Mesenteric fat pad (tissue), 1 donor: ENCODE results near the gene SNX21. TPM values are rescaled to one million over a fixed set of nuclear protein-coding genes. Genes with fewer than 3 reads are reported as not detected.
"Not testable (repeated sequence)": the region's sequence is repeated elsewhere in the genome, so short reads cannot be mapped to it uniquely, and the experiment has no call there.

Experiments
- DNase-seq: peaks from one replicate; pipeline ENCODE4 v3.0.0-alpha.2; 2020; ENCODE audit warnings: low spot score
- total RNA-seq: library from RNA; stranded (reverse); fragmentation: NEBNext Ultra II Directional; extraction: Animal tissue kit (Norgen Biotek cat#: 25700); gene quantifications from one replicate; pipeline ENCODE4 v1.2.1, GENCODE V29; 2021
- donor health status: DM: yes; HTN: yes; CAD: no.

The SNX21 gene
- total RNA-seq, 1 donor from 2014 or later, result 46.7 TPM

DNA sequence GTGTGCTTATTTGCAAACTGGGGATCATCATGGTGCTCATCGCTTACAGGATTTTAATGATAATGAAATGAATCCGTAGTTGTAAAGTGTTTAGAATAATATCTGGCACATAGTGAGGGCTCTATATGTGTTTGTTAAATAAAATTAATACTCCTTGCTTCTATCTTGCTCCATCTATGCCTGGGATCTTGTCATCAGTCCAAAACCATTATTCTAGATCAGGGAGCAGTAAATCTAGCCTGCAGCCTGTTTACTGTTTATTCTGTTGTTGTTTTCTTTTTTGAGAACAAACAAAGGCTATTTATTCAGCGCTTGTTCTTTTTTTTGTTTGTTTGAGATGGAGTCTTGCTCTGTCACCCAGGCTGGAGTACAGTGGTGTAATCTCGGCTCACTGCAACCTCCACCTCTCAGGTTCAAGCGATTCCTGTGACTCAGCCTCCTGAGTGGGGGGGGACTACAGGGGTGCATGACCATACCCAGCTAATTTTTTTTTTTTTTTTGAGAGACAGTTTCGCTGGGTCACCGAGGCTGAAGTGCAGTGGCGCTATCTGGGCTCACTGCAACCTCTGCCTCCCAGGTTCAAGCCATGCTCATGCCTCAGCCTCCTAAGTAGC is 15.5 kb downstream of the SNX21 start:
- DNase-seq, result no peak

DNA sequence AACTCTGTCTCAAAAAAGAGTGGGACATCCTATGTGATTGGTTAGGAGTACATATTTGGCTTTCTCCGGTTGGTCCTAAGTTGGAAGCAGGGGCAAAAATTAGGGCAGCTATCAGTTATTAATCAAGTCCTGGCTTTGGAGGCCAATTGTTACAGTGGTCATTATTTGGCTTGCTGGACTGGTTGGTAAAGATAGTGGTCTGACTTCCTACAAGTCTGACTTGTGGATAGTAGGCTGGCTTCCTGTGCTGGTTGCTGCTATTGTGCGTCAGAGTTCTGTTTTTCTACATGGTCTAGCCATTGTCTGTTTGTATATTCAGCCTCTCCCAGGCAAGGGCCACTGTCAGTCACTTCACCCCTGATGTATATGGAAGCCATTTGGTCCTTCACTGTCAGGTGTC is 16.6 kb downstream of the SNX21 start:
- no peak for DNase-seq

DNA sequence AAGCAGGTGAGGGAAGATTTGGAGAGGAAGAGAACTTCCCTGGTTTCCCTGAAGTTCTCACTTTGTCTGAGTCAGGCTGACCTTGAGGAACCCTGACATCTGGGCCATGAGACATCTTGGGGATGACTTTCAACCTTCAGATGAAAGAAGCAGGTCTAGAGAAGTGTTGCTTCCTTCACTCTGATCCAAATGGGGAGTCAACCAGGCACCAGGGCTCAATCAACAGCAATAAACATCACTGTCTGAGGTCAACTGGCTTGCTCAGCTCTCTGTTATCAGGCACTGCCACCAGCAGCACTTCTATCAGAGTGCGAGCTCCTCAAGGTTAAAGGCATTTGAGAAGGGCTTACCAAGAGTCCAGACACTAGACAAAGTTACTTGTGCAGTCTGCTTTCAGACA is 17.3 kb downstream of the SNX21 start:
- DNase-seq, result no peak

DNA sequence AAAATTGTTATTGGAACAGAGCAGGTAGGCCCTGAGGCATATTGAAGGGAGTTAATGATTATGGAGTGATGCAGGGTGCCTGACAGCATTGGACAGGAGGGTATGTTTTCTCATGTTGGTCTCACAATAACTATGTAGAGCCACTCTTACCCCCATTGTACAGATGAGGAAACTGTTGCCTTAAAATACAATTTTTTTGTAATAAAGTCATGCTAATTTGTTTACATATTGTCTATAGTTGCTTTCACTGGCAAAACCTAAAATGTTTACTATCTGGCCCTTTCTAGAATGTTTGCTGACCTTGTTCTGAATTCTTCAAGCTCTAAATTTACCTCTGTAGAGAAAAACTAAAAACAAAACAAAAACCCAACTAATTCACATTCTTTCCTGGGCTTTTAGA is 17.9 kb downstream of the SNX21 start:
- no peak for DNase-seq

DNA sequence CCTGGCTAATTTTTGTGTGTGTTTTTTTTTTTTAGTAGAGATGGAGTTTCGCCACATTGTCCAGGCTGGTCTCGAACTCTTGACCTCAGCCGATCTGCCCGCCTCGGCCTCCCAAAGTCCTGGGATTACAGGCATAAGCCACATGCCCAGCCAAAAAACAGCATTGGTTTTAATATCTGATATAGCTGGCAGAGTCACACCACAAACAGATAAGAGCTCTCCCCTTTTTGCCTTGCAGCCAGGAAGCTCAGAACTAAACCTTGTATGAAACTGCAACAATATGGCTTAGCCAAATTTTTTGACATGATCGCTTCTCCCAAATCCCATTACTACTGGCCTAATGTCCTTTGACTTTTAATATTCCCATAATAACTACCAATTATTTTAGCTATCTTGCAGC is 18.7 kb downstream of the SNX21 start:
- no peak for DNase-seq

DNA sequence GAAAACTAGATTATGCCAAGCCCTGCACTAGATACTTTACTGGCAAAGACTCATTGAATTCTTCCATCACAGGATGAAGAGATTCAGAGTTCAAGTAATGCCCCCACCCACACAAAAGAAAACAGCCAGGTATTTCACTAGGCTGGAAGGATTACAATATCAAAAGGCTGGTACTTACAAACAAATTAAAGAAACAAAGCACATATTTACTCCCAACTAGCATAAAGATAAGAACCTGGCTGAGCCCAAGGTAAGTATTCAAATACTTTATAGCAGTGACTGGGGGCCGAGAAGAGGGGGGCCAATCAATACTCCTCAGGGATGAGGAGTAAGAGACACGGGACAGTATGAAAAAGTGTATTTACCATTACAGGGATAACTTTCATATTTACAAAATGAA is 19.9 kb downstream of the SNX21 start:
- no peak for DNase-seq

DNA sequence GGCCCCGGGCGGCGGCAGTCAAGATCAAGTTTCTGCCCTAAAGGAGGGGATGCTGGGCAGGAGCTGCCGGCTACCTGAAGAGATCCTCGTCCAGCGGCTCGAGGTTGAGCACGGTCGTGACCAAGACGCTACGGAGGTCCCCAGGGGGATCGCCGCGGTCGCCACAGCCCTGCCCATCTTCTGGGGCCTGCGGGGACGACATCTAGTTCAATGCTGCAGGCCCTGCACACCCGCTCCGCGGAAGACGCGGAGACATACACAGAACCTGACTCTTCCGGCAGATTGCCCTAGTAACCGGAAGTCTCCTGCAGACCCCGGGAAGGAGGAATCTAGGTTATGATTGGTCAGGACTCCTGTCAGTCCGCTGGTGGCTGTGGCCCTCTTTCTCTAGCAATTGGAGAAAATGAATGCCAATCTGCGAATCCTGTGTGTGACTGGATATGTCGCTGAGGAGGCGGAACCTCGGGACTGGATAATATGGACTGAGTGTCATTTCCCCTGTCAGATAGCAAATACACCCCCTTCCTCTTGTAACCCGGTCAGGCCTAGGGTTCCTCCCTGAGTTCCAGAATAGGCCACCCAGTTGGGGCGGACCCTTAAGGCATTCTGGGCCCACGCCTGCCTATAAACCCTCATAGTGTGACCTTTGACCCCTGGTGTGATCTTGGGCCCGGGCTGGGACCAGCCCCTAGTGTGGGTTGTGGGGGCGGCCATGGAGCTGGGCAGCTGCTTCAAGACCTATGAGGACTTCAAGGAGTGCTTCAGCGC is 23.7 kb downstream of the SNX21 start, which contains the start of the genes ACOT8 and ZSWIM3:
ACOT8 (minus strand) TSS at position 279 of the 768 bp plus-strand sequence; CDS start at position 202, 77 bp downstream.
ZSWIM3 (plus strand) TSS at position 501 of the 768 bp plus-strand sequence; CDS start at position 713, 212 bp downstream.
- peak; percentile 93 for DNase-seq

DNA sequence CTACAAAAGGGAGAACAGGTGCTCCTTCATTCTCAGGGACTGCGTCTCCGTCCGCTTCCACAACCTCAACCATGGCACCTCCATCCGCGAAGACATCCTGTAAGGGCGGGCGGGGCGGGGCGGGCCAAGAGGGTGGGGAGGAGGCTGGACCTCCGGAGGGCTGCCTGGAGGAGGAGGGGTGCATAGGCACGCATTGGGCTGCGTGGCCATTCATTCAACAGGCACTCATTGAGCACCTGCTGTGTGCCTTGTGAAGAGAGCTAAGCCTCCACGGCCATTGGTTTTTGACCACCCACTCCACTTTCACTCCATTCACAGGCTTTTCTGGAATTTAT is 24.2 kb downstream of the SNX21 start:
- no peak for DNase-seq

DNA sequence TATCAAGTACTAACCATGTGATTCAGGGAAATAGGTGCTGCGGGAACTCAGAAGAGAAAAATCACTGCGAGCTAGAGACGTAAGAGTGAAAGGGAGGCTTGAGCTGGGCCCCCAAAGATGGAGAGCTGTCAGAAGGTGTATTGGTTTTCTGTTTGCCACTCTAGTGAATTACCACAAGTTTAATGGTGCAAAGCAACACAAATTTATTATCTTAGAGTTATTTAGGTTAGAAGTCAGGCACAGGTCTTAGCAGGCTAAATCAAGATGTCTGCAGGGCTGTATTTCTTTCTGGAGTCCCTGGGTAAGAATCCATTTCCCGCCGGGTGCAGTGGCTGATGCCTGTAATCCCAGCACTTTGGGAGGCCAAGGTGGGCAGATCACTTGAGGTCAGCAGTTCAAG is 26.3 kb downstream of the SNX21 start:
- DNase-seq, result no peak

DNA sequence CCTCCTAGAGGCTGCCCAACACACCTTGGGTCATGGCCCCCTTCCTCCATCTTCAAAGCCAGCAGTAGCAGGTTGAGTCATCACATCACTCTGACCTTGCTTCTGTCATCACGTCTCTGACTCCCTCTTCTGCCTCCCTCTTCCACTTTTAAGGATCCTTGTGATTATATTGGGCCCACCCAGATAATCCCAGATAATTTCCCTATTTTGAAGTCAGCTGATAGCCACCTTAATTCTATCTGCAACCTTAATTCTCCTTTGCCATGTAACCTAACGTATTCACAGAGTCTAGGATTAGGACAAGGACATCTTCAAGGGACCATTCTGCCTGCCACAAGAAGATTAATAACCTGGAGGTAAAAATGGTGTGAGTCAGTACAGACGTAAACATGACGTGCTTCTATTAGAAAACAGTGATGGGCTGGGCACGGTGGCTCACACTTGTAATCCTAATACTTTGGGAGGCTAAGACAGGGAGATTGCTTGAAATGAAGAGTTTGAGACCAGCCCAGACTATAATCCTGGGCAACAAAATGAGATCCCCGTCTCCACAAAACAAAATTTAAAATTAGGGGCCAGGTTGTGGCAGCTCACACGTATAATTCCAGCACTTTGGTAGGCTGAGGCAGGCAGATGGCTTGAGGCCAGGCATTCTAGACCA is 27.1 kb downstream of the SNX21 start:
- no peak for DNase-seq

DNA sequence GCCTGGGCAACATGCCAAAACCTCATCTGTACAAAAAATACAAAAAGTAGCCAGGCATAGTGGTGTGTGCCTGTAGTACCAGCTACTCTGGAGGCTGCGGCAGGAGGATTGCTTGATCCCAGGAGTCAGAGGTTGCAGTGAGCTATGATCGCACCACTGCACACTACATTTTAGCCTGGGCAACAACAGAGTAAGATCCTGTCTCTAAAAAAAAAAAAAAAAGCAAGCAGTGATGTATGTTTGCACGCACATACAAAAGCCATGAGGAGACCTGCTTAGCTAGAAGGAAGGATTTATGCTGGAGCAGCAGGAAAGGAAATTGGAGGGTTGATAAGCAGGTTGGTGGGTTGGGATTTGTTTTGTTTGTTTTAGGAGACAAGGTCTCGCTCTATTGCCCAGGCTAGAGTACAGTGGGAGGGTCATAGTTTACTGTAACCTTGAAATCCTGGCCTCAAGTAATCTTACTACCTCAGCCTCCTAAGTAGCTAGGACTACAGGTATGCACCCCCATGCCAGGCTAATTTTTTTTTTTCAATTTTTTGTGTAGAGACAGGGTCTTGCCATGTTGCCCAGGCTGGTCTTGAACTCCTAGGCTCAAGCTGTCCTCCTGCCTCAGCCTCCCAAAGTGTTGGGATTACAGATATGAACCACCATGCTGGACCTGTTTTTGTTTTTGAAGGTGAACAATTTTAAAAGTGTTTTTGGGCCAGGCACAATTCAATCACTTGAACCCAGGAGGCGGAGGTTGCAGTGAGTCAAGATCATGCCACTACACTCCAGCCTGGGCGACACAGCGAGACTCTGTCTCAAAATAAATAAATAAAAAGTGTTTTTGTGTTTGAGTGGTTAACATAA is 27.8 kb downstream of the SNX21 start:
- no peak for DNase-seq

DNA sequence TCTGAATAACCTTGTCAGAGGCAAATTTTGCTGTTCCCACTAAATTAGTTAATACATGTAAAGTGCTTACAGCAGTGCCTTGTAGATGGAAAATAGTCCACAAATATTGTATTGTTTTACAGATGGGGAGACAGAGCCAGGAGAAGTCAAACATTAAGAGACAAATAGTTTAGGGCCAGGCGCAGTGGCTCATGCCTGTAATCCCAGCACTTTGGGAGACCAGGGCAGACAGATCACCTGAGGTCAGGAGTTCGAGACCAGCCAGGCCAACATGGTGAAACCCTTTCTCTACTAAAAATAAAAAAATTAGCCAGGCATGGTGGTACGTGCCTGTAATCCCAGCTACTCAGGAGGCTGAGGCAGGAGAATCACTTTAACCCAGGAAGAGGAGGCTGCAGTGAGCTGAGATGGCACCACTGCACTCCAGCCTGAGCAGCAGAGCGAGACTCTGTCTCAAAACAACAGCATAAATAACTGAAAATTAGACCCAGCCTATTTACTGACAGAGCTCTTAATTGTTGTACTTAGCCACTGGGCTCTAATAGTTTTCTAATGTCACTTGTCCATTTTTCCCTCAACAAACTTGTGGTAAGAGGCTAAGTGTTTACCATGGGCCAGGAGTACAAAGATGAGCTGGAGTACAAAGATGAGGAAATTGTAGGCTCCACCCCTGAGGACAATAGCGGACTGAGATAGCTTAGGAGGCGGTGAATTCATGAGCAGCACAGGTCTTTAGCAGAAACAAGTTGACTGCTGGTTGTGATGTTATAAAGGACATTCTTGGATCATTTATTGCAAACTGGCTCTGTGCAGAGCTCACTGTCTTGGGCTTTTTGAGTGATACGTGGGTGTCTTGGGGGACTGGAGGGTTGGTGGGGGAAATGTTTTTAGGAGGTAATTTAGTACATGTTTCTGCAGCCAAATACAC is 30.2 kb downstream of the SNX21 start:
- no peak for DNase-seq

DNA sequence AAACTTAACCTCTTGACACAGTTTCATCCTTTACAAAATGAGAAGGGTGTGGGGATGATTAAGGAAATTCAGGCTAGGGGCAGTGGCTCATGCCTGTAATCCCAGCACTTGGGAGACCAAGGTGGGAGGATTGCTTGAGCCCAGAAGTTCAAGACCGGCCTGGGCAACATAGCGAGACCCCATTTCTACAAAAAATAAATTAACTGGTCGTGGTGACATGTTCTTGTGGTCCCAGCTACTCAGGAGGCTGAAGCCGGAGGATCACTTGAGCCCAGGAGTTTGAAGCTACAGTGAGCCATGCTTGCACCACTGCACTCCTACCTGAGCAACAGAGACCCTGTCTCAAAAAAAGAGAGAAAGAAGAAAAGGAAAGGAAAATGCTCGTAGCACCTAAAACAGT is 32.9 kb downstream of the SNX21 start:
- DNase-seq, result no peak

DNA sequence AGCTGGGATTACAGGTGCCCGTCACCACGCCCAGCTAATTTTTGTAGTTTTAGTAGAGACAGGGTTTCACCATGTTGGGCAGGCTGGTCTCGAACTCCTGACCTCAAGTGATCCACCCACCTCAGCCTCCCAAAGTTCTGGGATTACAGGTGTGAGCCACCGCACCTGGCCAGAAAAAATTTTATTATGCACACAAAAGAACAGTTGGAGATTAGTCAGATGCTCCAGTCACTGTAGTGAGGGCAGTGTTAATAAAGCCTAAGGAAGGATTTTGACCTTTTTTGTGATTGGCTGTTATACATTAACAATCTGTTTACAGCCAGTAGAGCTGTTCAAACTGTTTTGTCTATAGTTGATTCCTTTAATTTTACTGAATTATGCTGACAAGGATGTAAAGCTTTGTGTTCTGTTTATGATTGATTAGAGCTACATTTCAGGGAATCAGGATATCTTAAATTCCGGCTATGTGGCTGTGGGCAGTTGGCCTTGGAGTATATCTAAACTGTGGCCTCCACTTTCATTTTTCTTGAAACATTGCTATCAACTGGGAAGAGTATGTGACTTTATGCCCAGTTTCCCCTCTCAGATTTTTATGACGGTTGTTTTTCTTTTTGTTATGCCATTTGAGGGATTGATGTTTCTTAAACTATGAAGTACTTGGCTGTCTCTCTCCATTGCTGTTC is 33.7 kb downstream of the SNX21 start:
- no peak for DNase-seq

DNA sequence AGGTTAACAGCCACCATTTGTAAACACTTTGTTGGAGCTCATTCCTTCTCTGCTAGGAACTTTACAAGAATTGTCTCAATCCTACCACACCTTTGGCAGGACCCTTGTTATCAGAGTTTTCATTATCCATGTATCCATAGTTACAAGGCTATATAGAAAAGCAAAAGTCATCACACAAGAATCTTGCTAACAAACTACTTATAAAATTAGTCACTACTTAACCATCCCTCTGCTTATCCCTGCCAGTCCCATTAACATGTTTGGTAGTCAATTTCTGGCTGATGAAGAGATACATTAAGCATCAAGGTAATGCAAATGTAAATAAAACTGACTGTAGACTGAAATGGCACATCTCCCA is 34.2 kb downstream of the SNX21 start:
- DNase-seq, result no peak

DNA sequence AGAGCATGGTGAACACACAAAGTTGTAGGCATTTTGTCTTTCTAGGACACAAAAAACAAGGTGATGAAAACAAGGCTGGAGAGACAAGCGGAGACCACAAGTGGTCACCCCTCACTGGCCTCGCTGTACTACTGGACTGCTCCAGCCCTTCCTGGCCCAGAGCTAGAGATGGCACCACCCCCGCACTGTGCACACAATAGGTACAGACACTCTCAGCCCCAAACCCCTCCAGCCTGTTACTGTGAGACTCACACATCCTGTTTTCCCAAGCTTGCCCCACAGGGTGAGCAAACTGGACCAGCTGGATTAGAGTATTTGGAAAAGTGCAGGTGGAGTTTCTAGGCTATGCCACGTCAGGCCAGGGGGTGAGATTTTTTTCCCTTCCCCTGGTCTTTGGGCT is 39.0 kb downstream of the SNX21 start:
- no peak for DNase-seq

DNA sequence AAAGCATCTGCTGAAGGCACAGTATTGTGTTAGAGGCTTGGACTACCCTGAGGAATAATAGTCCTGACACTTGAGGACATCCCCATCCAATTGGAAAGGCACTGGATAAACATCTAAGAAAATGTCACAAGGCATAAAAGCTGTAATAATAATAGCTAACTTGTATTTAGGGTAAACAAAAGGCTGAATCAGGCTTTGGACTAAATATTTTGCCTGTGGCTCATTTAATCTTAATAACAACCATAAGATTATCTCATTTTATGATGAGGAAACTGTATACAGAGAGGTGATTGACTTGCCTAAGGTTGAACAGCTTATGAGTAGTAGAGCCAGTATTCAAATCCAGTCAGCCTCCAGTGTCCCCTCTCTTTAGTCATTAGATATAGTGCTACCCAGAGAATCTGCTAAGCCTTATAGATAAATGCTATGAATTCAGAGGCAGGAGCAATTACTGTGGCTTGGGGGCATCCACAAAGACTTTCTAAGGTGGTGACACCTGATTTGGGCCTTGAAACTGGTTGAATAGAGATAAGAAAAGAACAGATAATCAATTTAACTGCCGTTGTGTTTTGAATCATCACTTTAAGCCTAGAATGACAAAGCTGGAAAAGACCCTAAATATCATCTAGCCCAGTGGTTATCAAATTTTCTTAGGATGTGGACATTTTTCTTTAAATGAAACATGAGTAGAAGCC is 40.0 kb downstream of the SNX21 start:
- no peak for DNase-seq

DNA sequence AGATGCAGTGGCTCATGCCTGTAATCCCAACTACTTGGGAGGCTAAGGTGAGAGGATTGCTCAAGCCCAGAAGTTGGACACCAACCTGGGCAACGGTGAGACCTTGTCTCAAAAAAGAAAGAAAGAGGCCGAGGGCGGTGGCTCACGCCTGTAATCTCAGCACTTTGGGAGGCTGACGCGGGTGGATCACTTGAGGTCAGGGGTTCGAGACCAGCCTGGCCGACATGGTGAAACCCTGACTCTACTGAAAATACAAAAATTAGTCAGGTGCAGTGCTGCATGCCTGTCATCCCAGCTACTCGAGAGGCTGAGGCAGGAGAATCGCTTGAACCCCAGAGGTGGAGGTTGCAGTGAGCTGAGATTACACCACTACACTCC is 40.5 kb downstream of the SNX21 start:
- not testable (repeated sequence) for DNase-seq

DNA sequence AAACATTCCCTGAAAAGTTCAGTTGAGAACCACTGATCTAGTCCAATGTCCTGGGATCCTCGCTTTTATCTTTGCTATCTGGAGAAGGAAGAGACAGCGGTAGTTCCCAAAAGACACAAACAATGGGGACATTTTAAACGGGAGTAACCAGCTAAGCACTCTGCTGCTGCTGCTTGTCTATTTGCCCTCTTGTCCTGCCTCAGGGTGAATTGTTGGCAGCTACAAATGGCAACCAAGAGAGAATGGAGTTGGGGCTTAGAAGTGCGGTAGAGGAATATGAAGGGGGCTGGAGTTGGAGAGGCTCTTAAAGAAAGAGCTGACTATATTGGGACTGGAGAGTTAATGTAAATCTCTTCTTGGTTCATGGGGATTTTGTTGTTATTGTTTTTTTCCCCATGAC is 41.0 kb downstream of the SNX21 start:
- DNase-seq, result no peak
